Parathyroid adenoma (tissue), 2 donors: ENCODE data around the gene C1S.

Experiments used
- H2AFZ ChIP-seq: fragments of 300-600 bp; sonication (generic); one replicate; pipeline ENCODE4 v1.7.0; 2017; ENCODE audit warnings: antibody characterized with exemption, mild to moderate bottlenecking
- H3K27ac ChIP-seq: fragments of 300-600 bp; sonication (generic); one replicate; pipeline ENCODE4 v1.7.0; 2017
- H3K27me3 ChIP-seq: fragments of 300-600 bp; sonication (generic); one replicate; pipeline ENCODE4 v1.7.0; 2017; ENCODE audit warnings: low read length; ENCODE audit not compliant: control insufficient read depth, insufficient read depth
- H3K36me3 ChIP-seq: fragments of 300-600 bp; sonication (generic); one replicate; pipeline ENCODE4 v1.7.0; 2017; ENCODE audit warnings: low read length; ENCODE audit not compliant: control insufficient read depth, insufficient read depth
- H3K4me1 ChIP-seq: fragments of 300-600 bp; sonication (generic); one replicate; pipeline ENCODE4 v1.7.0; 2017; ENCODE audit warnings: control low read depth
- H3K4me2 ChIP-seq: fragments of 300-600 bp; sonication (generic); one replicate; pipeline ENCODE4 v1.7.0; 2017; ENCODE audit warnings: low read length
- H3K4me3 ChIP-seq: fragments of 300-600 bp; sonication (generic); one replicate; pipeline ENCODE4 v1.7.0; 2017; ENCODE audit warnings: low read depth, low read length
- H3K79me2 ChIP-seq: fragments of 300-600 bp; sonication (generic); one replicate; pipeline ENCODE4 v1.7.0; 2017; ENCODE audit warnings: control low read depth
- H3K9ac ChIP-seq: fragments of 300-600 bp; sonication (generic); one replicate; pipeline ENCODE4 v1.7.0; 2017; ENCODE audit warnings: mild to moderate bottlenecking
- H3K9me3 ChIP-seq: fragments of 300-600 bp; sonication (generic); one replicate; pipeline ENCODE4 v1.7.0; 2017; ENCODE audit warnings: low read length; ENCODE audit not compliant: control insufficient read depth
- CTCF ChIP-seq: fragments of 300-600 bp; sonication (generic); IDR thresholded peaks from one replicate; pipeline ENCODE4 v1.7.0; 2017; ENCODE audit warnings: antibody characterized with exemption, mild to moderate bottlenecking
- donor health status: primary hyperparathyroidism.

The C1S gene

GRCh38 chr12:7061138-7061537, 620 bp downstream of the C1S start:
- Histone ChIP-seq H3K9ac (no peak overlapping the region), H3K27me3 (no peaks in the 10 kb centered on the region), H3K4me1 (no peaks in the 10 kb centered on the region), H3K79me2 (no peaks in the 10 kb centered on the region), H3K4me2 (no peak overlapping the region), H3K9me3 (no peaks in the 10 kb centered on the region), H3K36me3 (no peaks in the 10 kb centered on the region), H3K27ac (no peak overlapping the region), H3K4me3 (no peak overlapping the region), H2AFZ (no peak overlapping the region)
- TF ChIP-seq CTCF = no peak

- TF ChIP-seq CTCF = no peak
- Histone ChIP-seq H3K9ac (no peak overlapping the region), H3K27ac (no peak overlapping the region)
These were observed 1.1 kb downstream of the C1S start for GRCh38 chr12:7061596-7061995.

GRCh38 chr12:7064516-7064915, 4.0 kb downstream of the C1S start:
- no peaks in the 10 kb centered on the region for H3K79me2 ChIP-seq
- H2AFZ ChIP-seq = no peak overlapping the region
- H3K4me3 ChIP-seq = no peak overlapping the region
- no peaks in the 10 kb centered on the region for H3K9me3 ChIP-seq
- H3K4me1 ChIP-seq = no peaks in the 10 kb centered on the region
- H3K9ac ChIP-seq = no peak overlapping the region
- H3K4me2 ChIP-seq = no peak overlapping the region
- no peak overlapping the region for H3K27ac ChIP-seq
- no peaks in the 10 kb centered on the region for H3K36me3 ChIP-seq
- no peak for TF ChIP-seq CTCF
- H3K27me3 ChIP-seq = no peaks in the 10 kb centered on the region

More at GRCh38 chr12:7061596-7061995, 1.1 kb downstream of the C1S start:
- H3K36me3 ChIP-seq = no peaks in the 10 kb centered on the region
- H3K4me1 ChIP-seq = no peaks in the 10 kb centered on the region
- H3K79me2 ChIP-seq = no peaks in the 10 kb centered on the region
- H3K4me2 ChIP-seq = no peak overlapping the region
- no peaks in the 10 kb centered on the region for H3K9me3 ChIP-seq
- H2AFZ ChIP-seq = no peak overlapping the region
- H3K4me3 ChIP-seq = no peak overlapping the region
- no peaks in the 10 kb centered on the region for H3K27me3 ChIP-seq

GRCh38 chr12:7065073-7065623, 4.6 kb downstream of the C1S start:
- H3K27ac ChIP-seq = no peak overlapping the region
- no peak overlapping the region for H2AFZ ChIP-seq
- H3K9me3 ChIP-seq = no peaks in the 10 kb centered on the region
- H3K4me3 ChIP-seq = no peak overlapping the region
- no peak for TF ChIP-seq CTCF
- no peak overlapping the region for H3K9ac ChIP-seq
- H3K79me2 ChIP-seq = no peaks in the 10 kb centered on the region
- no peak overlapping the region for H3K4me2 ChIP-seq
- no peaks in the 10 kb centered on the region for H3K27me3 ChIP-seq
- H3K36me3 ChIP-seq = no peaks in the 10 kb centered on the region
- no peaks in the 10 kb centered on the region for H3K4me1 ChIP-seq

GRCh38 chr12:7066596-7066995, 6.1 kb downstream of the C1S start:
- no peak for TF ChIP-seq CTCF

More at GRCh38 chr12:7066596-7066995, 6.1 kb downstream of the C1S start:
- no peaks in the 10 kb centered on the region for H3K4me1 ChIP-seq
- H3K79me2 ChIP-seq = no peaks in the 10 kb centered on the region
- H3K36me3 ChIP-seq = no peaks in the 10 kb centered on the region
- no peak overlapping the region for H2AFZ ChIP-seq
- H3K9ac ChIP-seq = no peak overlapping the region
- no peaks in the 10 kb centered on the region for H3K9me3 ChIP-seq
- no peak overlapping the region for H3K4me3 ChIP-seq
- H3K27me3 ChIP-seq = no peaks in the 10 kb centered on the region
- no peak overlapping the region for H3K27ac ChIP-seq
- no peak overlapping the region for H3K4me2 ChIP-seq
